GM18519 (cell line): ENCODE data around the gene CADPS2.

Experiments used
- ATAC-seq: cut with Tn5 transposase; IDR thresholded peaks from one replicate; pipeline ENCODE4 v1.9.1; 2021; ENCODE audit warnings: mild to moderate bottlenecking, moderate library complexity; ENCODE audit not compliant: unreplicated experiment, low FRiP score

CADPS2 gene

DNA sequence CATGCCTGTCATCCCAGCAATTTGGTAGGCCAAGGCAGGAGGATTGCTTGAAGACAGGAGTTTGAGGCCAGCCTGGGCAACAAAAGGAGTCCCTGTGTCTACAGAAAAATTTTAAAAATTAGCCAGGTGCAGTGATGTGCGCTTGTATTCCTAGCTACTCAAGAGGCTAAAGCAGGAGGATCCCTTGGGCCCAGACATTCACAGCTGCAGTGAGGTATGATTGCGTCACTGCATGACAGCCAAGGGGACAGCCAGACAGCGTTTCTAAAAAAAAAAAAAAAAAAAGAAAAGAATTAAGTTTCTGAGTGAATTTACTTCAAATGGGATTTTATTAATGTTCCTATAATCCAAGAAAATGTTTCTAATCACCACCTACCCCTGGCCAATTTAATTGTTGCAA is 96.1 kb downstream of the CADPS2 start:
- no peak for ATAC-seq

DNA sequence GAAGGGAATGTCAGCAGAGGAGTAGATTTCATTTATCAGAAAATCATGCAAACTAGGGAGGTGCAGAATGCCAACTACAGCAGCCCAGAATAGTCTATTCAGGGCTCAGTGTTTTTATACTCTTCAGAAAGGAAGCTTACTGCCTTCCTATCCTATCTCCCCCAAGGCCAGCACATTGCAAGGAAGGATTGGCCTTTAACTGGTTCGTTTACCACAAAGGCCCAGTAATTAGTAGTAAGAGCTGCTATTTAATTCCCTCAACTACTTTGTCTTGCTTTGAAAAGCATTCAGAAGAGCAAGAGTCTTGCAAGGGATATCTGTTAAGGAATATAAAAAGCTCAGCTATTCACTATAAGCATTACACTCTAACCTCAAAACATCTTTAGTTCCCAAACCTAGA is 97.1 kb downstream of the CADPS2 start:
- no peak for ATAC-seq

DNA sequence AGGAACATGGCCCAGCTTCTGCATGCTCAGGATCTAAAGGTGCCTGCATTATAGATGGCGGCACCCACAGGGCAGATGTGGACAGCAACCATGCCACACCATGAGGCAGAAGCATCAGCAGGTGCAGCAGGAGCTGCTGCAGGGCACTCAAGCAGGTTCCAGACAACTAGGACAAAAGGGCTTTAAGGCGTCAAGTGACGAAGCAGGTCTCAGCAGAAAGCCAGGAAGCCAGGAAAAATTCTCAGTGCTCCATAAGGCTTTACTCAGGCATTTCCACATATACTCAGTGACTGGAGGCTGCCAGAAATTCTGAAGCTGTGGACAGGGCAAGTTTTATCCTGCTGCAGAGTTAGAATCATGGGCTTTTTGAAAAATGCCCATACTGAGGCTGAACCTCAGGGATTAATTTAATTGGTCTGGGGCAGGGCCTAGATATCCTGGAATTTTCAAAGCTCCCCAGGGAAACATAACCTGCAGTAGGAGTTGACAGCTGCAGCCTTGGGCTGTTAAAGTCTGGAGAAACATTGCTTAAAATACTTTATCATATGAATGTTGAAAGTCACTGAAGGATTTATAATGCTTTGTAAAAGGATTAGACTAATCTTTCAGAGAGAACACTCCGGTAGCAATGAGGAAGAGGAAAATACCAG is 115.4 kb downstream of the CADPS2 start:
- ATAC-seq: no peak

GRCh38 chr7:122768827-122769226 is 117.4 kb downstream of the CADPS2 start:
- no peak for ATAC-seq

- ATAC-seq: no peak
Measured at GRCh38 chr7:122767339-122767738, 118.9 kb downstream of the CADPS2 start.

DNA sequence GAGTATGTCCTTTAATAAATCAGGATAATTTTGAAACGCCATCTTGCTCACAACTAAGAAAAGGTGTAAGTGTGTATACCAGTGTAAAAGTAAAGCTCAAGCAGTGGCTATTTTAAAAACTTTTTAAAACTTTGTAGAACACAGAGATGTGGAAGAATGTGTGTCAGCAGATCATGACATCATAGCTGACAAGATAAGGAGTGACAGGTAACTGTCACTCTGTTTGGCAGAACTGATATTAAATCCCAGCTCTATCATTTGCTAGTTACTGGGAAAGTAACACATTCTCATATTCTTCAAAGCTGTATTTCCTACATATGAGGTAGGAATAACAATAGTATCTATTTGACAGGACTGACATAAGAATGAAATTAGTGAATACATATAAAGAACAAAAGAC is 119.7 kb downstream of the CADPS2 start:
- ATAC-seq: no peak

DNA sequence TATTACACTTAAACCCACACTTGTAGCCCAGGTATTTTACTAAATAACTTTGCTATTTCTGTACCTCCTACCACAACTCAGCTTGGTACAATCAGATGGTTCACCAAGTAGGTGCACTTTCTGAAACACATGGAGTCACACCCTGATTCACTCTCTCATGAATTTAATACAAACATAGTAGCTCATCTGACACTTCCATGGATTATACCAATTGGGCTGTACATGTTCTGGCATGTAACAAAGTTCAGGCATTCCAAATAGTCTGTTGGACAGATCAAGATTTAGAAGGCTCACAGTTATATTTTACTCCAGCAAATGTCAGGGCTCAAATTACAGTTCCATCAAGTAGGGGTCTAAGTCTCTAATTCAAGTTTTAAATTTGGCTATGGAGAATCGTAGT is 121.4 kb downstream of the CADPS2 start:
- no peak for ATAC-seq

DNA sequence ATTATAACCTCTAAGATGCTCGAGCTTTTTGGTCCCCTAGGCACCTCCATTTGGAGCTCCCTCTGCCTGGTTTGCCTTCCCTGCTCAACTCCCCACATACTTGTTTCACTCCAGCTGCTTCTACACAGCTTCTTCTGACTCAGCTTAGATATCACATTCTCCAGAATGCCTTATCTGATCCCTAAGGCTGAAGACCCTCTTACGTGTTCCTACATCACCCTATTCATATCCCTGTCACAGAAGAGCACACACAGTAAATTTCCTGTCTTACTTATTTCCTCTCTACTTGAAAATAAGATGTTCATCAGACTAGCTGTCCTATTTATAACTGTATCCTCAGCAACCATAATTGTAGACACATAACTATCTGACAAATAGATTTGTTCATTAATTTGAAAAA is 122.2 kb downstream of the CADPS2 start:
- ATAC-seq: no peak

DNA sequence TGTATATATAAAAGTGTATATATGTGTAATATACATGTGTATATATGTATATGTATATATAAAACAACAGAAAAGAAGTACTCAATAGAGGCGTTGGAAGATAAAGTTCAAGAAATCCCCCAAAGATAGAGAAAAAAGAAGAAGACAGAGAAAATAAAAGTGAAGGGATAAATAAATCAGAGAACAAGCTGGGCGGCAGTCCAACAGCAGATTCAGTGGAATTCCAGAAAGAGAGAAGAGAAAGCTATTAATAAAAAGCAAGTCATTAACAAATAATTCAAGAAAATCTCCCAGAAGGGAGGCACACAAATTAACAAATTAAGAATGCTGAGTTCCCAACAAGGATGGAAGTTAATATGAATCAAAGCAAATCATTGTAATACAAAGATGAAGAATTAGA is 124.2 kb downstream of the CADPS2 start:
- no peak for ATAC-seq

DNA sequence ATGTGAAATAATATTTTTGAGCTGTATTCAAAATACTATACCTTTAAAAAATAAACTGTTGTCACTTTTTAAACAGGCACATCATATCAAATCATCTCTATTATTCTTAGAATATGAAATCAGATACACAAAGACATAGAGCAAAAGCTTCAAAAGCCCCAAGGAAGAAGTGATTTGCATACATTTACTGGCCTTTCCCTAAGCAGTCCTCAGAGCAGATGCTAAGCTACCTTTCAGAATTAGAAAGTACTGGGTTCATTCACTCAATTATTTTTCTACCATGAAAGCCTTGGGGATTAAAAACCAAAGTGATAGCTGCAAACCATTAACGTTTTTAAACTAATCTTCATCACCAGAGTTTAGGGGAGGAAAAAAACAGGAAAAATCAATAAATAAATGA is 127.8 kb downstream of the CADPS2 start:
- no peak for ATAC-seq

DNA sequence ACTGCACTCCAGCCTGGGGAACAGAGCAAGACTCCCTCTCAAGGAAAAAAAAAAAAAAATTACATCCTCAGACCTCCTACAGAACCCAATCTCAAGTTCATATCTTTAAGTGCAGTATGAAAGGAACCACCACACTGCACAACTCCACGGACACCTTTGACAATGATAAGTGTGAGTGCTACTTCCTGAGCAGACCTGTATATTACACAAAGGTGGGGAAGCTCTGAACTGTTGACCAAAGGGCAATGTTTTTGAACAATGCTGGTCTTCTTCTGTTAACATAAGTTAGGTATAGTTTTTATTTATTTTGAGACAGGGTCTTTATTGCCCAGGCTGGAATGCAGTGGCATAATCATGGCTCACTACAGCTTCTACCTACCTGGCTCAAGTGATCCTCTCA is 129.4 kb downstream of the CADPS2 start:
- ATAC-seq: no peak

DNA sequence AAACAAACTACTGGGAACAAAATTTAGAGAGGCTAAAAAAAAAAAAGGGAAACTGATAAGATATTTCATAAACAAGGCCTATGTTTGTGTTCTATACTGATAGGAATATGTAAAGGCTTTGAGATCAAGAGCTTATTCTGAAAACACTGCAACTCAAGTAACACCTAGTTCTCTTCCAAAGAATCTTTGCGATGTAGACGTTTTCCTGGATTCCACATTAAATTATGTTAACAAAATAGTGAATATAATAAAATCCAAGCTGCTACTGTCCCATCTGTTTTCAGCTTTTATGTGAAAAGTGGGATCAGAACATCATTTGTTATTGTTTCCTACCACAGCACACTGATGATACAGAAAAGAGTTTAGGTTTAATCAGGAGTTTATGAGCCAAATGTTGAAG is 130.6 kb downstream of the CADPS2 start:
- no peak for ATAC-seq

DNA sequence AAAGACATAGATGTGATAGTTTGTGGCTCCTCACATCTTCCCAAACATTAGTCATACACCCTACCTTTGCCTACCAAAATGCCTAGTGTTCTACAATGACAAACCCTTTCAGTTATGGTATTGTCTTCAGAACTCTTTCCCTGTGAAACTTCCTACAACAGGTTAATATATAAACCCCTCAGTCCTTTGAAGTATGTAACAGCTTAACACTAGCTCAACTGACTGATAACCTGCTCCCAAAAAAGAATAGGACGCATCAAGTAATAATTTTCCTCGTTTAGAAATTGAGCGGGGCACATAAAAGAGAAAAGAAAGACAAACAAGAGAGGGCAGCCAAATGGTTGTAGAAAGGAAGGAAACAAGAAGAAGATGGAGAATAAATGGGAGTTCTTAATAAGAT is 133.7 kb downstream of the CADPS2 start:
- ATAC-seq: no peak

GRCh38 chr7:122750389-122750788 is 135.9 kb downstream of the CADPS2 start:
- no peak for ATAC-seq

- ATAC-seq: no peak
Measured at GRCh38 chr7:122748195-122748594, 138.1 kb downstream of the CADPS2 start.

DNA sequence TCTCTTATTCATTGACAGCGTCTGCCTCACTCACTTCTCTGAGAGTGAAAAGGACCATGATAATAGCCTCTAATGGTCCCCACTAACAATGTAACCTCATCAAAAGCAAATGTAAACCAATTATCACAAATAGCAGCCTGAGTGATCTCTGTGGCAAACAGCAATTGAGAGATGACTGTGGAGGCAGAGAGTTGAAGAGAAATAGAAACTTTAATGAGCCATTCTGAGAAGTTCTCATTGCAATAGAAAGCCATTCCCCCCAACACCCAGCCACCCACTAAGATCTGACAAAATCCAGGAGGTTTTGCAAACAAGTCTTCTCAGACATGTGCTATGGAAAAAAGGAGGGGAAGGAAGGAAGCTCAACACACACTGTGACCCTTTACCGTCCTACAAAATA is 139.3 kb downstream of the CADPS2 start:
- no peak for ATAC-seq

DNA sequence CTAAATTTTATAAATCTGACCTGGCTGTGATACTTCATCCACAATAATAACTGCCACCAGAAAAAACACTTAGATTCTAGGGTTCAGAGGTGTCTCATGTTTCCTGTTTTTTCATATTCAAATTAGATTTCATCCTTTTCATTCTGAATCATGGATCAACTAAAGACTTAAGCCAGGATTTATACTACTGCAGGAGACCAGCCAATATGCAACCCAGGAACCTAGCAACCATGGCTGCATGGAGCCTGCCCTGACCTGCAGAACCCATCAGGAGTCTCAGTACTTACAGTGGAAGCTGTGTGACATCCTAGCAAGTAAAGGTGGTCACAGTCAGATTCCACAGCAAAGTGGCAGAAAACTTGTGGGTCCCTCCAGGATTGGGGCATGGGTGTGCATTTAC is 143.0 kb downstream of the CADPS2 start:
- ATAC-seq: no peak

- ATAC-seq: no peak
Measured at GRCh38 chr7:122738947-122739346, 147.3 kb downstream of the CADPS2 start.

DNA sequence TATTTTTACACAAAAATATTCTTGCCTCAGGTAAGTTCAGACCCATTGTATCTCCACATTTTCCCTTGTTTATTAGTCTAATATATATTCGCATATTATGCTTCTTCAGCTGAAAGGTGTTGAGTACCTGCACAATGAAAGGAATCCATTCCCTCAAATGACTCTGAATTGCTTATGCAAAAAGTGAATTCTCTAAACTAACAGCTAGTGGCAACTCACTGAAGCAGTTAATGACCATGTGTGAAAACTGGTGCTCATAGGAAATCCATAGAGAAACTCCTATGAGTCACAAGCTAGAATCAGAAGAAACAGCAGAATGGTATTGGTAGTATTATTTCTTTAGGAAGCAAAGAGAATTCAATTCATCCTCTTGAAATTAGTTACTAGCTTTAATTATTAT is 150.1 kb downstream of the CADPS2 start:
- ATAC-seq: no peak

DNA sequence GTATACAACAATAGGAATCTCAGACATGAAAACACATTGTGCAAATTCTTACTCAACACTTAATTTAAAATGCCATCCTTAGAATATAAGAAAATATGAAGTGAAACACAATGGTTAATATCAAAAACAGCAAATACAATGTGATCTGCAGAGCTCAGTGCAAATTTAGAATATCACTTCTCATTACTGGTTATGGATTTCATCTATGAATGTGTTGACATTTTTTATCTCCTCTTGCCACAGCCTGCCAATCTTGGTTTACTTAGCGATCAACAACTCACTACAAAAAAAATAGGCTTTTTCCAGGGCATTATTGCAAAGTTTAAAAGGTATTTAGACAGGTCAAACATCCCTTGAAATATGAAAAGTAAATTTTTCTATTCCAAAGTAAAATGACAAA is 158.5 kb downstream of the CADPS2 start:
- ATAC-seq: no peak

DNA sequence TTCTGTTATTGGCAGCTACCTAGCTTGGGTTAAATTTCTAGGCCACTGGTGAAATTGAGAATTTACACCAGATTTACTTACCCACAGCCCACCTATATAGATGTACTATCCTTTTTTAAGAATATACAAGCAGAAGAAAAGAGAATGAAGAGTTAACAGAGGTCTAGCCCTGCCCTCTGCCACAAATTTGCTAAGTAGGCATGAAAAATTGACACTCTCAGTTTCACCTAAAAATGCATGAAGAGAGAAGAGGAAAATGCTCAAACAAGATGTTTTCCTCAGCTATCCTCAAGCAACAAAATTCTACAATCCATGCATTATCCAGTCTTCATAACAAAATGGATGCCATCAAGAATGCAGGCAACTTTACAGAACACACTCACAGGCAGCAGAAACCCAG is 158.9 kb downstream of the CADPS2 start:
- ATAC-seq: no peak

GRCh38 chr7:122726881-122727280 is 159.4 kb downstream of the CADPS2 start:
- no peak for ATAC-seq

DNA sequence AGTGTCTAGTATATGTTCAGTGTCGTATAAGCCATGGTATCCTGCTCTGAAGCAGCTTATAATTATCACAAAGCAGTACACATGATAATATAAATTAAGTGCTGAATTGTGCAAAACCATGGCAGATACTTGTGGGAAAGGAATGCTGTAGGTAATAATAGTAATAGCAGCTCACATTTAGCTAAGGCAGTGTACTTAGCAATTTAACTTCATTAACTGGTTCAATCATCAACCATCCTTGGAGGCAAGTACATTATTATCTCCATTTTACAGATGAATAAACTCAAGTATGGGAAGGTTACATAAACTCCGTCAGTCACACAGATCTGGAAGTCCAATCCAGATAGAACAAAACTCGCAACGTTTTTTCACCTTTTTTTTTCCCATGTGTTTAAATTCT is 161.9 kb downstream of the CADPS2 start:
- no peak for ATAC-seq
